Breast epithelium (tissue), 3 donors: ENCODE measurements around the gene CRIP3.

Experiments
- POLR2A ChIP-seq: fragments of 450-650 bp; IDR thresholded peaks from one replicate; pipeline ENCODE4 v1.6.1; 2016; ENCODE audit warnings: antibody characterized with exemption, mild to moderate bottlenecking, moderate library complexity
- TF ChIP-seq, protein P1 (sequence below), 3 donors: fragments of 450-650 bp; IDR thresholded peaks; one replicate each; pipeline ENCODE4 v1.5.1; 2016 to 2017; ENCODE audit warnings: antibody characterized with exemption in 3 of 3, mild to moderate bottlenecking in 3 of 3, moderate library complexity in 3 of 3

DNA sequence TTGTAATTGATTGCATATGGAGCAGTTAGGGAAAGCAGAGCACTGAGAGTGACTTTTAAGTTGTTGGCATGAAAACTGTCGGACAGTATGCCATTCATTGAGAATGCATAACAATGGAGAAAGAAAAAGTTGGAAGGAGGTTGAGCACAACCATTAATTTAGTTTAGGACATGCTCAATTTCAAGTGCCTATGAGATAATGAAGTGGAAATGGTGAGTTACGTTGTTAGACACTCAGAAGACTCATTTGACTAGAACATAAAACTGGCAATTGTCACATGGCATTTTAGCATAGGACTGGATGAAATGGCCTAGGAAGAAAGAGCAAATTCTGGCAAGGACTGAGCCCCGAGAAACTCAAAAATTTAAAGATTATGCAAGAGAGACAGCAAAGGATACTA is 38.8 kb upstream of the CRIP3 start:
- TF ChIP-seq, protein P1, sequence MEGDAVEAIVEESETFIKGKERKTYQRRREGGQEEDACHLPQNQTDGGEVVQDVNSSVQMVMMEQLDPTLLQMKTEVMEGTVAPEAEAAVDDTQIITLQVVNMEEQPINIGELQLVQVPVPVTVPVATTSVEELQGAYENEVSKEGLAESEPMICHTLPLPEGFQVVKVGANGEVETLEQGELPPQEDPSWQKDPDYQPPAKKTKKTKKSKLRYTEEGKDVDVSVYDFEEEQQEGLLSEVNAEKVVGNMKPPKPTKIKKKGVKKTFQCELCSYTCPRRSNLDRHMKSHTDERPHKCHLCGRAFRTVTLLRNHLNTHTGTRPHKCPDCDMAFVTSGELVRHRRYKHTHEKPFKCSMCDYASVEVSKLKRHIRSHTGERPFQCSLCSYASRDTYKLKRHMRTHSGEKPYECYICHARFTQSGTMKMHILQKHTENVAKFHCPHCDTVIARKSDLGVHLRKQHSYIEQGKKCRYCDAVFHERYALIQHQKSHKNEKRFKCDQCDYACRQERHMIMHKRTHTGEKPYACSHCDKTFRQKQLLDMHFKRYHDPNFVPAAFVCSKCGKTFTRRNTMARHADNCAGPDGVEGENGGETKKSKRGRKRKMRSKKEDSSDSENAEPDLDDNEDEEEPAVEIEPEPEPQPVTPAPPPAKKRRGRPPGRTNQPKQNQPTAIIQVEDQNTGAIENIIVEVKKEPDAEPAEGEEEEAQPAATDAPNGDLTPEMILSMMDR (IDR thresholded peaks at IDR 0.05): no peak
- TF ChIP-seq POLR2A: no peak
